HG02642 (cell line): ENCODE results near the gene S100A8.

Experiments used
- ATAC-seq: cut with Tn5 transposase; IDR thresholded peaks from one replicate; pipeline ENCODE4 v1.9.1; 2021; ENCODE audit warnings: mild to moderate bottlenecking; ENCODE audit not compliant: unreplicated experiment, poor library complexity

S100A8 gene

DNA sequence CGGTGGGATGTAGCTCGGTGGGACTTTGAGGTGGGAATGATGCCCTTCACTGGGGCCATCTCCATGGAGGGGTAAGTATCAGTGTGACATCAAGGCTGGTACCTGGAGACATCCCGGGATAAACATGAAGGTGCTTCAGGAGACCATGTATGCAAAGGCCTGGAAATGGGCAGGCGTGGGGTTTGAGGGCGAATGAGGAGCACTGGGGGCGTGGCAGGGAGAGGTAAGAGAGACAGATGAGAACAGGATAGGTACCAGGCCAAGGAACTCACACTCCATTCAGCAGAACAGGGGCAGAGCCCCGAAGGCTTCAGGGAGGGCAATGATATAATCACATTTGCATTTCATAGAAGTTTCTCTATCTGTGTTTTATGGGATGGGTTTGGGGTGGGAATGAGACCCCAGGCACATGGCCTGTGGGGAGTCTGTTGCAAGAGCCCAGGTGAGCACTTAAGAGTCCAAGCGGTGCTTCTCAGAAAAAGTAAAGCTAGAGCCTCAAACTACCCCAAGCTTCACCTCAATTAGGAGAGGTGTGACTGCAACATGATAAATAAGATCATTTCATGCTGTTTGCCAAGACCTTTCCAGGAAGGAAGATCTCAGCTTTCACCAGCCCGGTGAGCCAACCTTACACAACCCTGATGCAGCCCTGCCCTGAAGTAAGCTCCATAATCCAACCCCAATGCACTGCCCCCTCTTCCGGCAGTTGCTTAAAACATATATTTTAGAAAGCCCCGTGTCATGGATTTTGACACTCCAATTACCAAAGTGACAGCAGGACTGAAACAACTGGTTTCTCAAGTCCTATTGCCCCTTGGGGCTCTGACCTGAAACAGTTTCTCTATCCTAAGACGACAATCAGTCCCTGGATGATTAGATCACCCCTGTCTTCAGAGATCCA lies 25.9 kb downstream of the S100A8 start:
- ATAC-seq: no peak

DNA sequence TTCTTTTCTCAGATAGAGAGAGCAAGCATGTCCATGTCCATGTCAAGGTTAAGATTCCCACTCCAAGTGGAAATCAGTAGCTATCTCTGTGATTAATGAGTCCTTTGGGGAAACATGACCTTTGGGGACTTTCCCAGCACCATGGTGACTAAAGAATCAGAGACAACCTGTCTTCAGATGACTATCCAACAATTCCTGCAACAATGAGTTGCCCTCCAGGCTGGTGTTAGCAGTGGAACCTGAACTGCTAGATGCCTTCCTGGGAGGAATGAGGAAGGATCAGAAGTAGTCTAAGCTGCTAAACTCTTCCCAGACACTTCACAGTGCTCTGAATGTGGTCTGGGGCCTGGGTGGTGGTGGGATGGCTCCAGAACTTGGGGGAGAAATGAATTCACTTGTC lies 26.7 kb downstream of the S100A8 start:
- ATAC-seq: no peak

DNA sequence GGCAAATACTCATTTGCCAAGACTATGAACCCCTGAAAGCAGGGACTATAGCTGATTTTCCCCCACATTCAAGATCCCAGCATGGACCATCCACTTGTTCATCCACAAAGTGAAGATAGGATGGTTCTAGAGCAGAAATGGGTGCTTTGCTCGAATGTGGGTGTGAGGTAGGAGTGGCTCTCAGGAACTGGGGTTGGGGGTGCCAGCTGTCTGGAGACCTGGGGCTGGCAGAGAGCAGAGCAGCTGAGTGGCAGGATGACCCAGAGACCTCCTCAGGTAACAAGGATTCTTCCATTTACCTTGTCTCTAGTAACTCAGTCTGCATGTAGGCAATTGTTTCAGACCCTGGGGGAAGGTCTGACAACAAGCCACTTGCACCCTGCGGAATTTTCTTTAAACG lies 27.2 kb downstream of the S100A8 start:
- no peak for ATAC-seq

DNA sequence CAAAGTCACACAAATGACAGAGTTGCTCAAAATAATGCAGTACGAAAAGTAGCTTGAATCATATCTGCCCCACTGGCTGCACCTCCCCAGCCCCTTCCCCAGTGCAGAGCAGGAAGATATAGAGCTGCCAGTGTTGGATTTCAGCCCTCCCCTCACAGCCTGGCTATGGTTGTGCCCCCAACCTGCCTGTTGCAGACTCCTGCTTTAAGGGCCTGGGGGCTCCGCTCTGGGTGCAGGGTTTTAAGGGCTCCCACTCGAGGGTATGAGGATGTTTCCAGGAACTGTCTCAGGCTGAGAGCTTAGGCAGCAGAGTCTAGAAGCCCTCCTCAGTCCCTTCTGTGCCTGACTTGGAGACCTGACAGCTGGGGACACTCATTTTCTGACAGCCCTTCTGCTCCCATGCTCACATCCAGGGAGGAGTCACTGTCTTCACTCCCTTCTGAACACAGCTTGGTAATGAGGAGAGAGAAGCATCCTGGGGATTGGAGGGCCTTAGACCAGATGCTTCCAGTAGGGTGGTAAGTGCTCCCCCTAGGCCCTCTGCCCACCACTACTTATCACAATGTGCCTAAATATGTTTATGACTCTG lies 28.6 kb downstream of the S100A8 start:
- ATAC-seq: no peak

DNA sequence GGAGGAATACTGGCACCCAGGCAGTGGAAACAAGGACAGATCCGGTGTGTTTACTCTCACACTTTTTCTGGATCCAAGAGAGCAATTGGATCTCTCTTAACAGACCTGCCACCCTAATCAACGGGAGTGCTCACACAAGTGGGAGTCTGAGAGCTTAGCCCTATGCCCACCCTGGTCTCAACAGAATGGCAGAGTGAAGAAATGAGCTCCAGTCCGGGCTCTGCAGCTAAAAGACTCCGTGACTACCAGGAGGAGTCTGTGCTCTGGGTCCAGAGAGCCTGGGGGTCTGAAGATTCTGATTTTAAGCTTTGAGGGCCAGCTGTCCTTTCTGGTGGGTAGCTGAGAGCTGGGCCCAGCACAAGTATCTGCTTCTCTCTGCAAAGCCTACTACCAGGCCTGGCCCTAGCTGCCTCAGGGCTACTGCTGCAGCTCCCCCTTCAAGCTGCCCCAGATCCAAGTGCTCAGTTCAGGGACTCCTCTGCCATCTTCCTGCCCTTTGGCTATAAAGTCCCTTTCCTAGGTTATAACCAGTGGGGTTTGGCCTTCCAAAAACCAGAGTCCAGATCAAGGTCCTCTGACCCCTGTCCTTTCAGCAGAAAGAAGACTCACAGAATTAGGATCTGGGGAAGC lies 29.3 kb downstream of the S100A8 start:
- no peak for ATAC-seq

DNA sequence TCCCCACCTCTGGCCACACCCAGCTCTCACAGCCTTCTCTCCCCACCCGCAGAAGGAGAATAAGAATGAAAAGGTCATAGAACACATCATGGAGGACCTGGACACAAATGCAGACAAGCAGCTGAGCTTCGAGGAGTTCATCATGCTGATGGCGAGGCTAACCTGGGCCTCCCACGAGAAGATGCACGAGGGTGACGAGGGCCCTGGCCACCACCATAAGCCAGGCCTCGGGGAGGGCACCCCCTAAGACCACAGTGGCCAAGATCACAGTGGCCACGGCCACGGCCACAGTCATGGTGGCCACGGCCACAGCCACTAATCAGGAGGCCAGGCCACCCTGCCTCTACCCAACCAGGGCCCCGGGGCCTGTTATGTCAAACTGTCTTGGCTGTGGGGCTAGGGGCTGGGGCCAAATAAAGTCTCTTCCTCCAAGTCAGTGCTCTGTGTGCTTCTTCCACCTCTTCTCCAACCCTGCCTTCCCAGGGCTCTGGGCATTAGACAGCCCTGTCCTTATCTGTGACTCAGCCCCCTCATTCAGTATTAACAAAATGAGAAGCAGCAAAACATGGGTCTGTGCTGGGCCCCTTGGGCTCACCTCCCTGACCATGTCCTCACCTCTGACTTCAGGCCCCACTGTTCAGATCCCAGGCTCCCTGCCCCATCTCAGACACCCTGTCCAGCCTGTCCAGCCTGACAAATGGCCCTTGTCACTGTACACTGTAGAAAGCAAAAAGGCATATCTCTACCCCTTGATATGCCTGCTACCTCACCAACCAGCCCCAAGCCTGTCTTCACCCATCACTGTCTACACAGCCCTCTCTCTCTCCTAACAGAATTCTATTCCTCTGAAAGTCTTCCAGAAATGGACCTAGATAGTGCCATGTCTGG lies 30.0 kb downstream of the S100A8 start:
- no peak for ATAC-seq

DNA sequence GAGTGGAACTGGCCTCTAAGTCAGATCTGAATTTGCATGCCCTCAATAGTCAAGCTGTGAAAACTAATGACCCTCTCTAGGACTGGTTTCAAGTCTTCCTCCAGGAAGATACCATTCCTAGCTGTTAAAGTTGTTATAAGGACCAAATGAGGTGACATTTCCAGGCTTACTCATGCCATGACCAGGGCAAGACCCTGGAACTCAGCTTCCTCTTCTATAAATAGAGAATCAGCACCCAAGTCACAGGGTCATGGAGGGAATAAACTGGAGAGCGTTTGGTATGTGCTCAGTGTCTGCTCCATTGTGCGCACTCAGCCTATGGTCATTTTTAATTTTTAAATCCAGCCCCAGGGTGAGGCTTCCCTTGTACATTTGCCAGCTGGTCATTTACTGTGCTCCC lies 30.7 kb downstream of the S100A8 start:
- no peak for ATAC-seq

DNA sequence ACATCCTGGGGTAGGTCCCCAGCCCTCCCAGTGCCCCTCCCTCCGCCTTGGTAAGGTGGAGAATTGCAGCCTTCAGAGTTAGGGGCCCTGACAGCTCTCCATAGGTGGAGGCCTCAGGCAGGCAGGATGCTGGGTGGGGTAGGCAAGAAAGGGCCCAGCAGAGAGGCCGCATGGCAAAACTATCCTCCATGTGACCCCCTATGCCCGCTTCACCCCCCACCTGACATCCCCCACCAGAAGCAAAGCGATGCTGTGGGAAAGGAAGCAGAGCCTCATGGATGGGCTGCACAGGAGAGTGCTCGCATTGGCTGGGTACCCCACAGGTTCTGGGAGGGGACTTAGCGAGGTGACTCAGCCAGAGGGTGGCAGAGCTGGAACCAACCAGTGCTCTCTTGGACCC lies 31.6 kb downstream of the S100A8 start:
- no peak for ATAC-seq

DNA sequence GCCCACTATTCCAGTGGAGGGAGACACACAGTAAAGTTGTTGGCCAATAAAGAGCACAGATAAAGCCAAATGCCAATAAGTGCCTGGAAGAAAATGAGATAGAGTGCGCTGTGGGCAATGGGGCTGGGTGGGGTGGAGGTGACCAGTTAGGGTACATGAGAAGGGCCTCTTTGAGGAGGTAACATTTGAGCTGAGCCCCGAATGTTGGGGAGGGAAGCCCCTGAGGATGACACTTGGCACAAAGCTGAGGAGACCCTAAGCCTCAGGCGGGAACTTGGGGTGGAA lies 32.2 kb downstream of the S100A8 start:
- no peak for ATAC-seq

DNA sequence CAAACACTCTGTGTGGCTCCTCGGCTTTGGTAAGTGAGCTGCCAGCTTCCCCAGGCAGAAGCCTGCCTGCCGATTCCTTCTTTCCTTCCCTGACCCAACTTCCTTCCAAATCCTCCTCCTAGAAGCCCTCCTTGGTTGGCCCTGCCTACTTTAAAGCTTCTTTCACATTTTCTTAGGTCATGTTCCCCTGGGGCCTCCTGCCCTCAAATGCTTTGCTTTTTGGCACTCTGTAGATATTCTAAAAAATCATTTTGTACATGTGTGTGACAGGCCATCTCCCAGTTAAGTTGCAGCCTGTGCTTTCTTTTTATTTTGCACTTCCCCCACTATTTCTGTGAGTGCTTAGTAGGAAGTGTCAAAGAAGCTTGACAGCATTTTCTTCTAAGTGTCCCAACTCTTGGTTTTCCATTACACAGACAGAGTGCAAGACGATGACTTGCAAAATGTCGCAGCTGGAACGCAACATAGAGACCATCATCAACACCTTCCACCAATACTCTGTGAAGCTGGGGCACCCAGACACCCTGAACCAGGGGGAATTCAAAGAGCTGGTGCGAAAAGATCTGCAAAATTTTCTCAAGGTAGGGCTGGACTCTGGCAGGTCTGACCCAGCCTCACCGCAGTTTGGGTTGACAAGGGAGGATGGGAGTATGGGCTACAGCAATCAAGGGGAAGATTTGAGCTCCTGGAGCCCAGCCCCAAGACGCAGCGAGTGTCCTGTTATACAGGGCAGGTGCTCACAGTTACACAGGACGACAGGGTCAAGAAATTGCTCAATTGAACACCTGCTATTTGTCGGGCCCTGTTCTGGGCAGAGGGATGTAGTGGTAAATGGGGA lies 32.8 kb downstream of the S100A8 start, which contains the start of gene S100A9:
TSS of gene S100A9 (plus strand) at position 2 of the 838 bp plus-strand sequence. CDS start at position 432, 430 bp downstream.
- no peak for ATAC-seq

DNA sequence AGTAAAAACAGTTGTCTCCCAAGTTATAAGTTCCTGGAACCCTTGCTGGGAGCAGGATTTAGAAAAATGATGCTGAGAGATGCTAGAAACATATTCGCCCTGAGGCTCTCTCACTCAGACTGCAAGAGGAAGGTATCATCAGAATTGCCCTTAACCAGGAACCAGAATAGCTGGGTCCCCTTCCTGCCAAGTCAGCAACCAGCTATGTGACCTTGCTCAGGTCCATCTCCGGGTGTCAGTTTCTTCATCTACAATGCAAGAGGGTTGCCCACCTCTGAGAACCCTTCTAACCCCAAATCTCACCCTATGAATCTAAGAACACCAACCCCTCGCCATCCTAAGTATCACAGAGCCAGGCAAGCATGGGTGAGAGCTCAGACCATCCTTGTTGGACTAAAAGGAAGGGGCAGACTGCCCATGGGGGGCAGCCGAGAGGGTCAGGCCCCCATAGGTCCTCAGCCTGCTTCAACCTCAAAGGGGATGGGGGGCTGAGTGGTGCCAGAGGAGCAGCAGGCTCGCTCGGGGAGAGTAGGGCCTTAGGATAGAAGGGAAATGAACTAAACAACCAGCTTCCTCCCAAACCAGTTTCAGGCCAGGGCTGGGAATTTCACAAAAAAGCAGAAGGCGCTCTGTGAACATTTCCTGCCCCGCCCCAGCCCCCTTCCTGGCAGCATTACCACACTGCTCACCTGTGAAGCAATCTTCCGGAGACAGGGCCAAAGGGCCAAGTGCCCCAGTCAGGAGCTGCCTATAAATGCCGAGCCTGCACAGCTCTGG lies 33.6 kb downstream of the S100A8 start:
- no peak for ATAC-seq

DNA sequence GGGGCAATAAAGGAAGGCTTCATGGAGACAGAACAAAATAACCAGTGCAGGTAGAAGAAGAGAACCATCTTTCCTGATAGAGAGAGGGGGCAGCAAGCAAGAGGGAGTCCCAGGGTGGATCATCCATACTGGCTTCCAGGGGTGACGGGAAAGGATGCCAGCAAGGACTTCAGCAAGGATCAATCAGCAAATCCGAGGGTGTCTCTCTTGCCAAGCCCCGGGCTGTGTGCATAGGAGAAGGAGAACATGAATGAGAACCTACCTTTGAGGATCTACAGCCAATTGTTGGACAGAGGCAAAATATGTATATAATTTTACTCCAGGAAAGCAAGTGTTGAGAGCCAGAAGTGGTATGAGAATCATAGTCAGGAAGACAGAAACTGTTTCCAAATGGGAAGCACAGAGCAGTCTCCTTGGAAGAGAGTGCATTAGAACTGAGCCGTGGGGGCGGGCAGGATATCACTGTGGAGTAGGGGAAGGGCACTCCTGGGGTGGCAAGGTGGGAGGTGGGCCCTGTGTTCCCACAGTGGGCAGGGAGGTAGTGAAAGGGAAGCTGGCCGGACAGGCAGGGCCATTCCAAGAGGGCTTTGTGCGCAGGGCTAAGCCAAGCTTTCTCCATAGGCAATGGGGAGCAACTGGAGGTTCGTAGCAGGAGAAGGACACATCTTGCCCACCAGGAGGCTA lies 34.3 kb downstream of the S100A8 start:
- no peak for ATAC-seq

DNA sequence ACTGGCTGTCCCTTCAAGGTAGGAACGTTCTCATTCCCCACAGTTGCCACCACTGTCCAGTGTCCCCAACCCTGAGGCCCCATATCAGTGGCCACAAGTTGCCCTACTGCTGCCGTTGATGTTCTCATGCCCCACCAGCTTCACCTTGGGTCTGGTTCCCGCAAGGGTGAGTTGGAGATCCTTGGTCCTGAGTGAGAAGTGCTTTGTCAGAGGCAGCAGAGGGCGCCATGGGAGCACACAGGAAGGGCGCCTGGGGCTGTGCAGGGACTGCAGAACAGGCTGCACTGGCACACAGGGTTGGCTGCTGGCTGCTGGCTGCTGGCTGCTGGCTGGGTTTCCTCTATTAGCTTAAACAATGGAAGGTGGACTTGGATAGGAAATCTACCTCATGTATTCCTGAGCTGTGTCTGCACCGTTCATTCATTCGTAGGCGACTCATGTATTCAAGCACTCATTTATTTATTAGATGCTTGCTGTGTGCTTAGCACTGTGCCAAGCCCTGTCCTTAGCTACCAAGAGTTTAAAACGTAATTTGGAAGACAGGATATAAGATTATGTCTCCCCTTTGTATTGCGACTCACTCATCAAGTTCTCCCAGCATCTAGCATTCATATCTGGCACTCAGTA lies 35.3 kb downstream of the S100A8 start:
- no peak for ATAC-seq

DNA sequence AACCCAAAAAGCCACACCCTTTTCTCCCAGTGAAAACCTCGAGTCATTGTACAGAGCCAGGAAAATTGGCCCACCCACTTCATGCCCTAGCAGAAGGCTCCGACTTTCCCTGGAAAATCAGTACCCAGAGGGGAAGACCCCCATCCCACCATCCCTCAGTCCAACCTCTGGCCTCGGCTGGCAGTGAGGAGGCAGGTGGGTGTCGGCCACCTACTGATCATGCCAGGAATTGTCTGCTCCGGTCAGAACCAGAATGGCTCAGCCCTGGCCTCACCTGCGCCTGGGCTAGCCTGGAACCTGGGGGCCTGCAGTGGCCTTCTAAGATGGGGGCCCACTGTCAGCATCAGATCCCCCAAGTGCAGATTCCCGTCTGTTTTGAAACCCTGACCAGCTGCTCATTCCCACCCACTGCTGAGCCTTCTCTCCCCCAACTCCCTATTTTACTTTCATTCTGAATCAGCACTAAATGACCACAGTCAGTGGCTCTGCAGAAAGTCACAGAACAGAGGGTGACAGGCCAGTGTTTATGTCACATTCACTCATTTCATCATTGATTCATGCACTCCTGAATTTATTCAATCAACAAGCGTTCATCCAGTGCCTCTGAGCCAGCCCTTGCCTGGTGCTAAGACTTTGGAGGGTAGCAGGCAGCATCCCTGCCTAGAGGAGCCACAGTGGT lies 36.2 kb downstream of the S100A8 start:
- ATAC-seq: no peak

DNA sequence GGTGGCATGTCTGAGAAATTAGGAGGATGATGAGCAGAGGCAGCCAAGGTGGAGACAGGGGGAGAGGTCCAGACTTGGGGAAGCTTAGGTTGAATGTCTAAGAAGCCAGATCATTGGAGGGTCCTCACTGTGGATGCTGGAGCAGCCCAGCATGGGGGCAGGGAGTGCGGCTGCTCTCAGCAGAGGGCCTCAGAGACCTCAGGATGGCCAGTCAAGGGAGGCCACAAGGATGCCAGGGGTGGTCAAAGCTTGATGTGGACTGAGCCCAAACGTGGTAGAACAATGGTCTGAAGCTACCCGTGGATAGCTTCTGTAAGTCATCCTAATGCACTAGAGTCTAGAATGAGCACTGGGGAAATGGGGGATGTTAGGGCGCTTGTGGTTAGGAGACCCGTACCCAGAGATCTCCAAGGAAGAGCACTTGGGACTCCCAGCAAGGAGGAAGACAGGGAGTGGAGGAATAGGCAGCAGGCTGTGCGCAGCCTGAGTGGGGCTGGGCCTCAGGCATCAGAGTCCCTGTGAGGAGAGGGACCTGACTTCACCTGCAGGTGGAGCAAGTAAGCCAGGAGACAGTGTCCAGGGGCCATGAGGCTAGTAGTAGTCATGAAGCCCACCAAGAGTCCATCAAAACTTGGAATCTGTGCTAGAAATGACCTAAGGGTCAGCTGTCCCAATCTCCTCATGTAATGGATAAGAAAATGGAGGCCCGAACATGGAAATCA lies 37.5 kb downstream of the S100A8 start:
- no peak for ATAC-seq

DNA sequence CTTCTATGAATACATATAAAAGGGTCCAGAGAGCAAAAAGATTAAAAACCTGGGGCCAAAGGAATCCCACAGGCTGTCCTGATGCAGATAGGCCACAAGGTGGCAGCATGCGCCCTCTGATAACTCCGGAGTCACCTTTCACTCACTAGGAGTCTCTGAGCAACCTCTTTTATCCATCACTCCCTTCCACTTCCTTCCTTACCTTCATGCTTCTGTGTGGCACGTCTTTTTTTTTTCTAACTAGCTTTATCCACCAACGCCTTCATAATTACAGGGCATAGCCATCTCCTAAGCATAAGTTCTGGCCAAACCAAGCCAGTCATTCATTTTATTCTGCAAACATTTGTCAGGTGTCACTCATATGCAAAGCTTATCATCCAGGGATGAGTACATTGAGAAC lies 38.4 kb downstream of the S100A8 start:
- no peak for ATAC-seq
